SK-N-SH (cell line): Measurements from ENCODE around the gene GRB7. TPM values are rescaled to one million over a fixed set of nuclear protein-coding genes. Genes with fewer than 3 reads are reported as not detected.

Experiments used
- CTCF ChIA-PET: fragments of 300-600, 350-600 bp; formaldehyde crosslinking; extraction: SDS; loops from one replicate; lab custom pipeline; 2021; lab: Yijun Ruan, JAX
- POLR2A ChIA-PET: fragments of 350-600 bp; sonication (Branson Sonifier 250); formaldehyde crosslinking; extraction: SDS; loops from one replicate; lab custom pipeline; 2020; ENCODE audit warnings: antibody characterized with exemption, inconsistent platforms; lab: Yijun Ruan, JAX
- DNase-seq: peaks from one replicate; pipeline ENCODE4 v3.0.0; 2012
- H2AFZ ChIP-seq: fragments of 200-600 bp; sonication (generic); 2 replicates; pipeline ENCODE4 v1.8.1; 2016; ENCODE audit warnings: antibody characterized with exemption, mild to moderate bottlenecking, low read depth
- H3F3A ChIP-seq: fragments of 200-600 bp; sonication (generic); replicated peaks from 2 replicates; pipeline ENCODE3; 2016; ENCODE audit warnings: antibody characterized with exemption, mild to moderate bottlenecking; ENCODE audit not compliant: insufficient read depth
- H3K27ac ChIP-seq, 2 experiments: fragments of 200-500 bp in 1 of 2; fragments of 200-600 bp in 1 of 2; sonication (Bioruptor generic) in 1 of 2; sonication (generic), shearing (Covaris generic) in 1 of 2; 2 replicates each; pipeline versions ENCODE4 v1.5.1 to v1.6.1; 2014 to 2016; ENCODE audit warnings: low read depth in 2 of 2, inconsistent platforms in 1 of 2, low read length in 1 of 2, mild to moderate bottlenecking in 1 of 2, mixed read lengths in 1 of 2
- H3K27me3 ChIP-seq: fragments of 200-600 bp; sonication (generic), shearing (Covaris generic); 2 replicates; pipeline ENCODE4 v1.6.1; 2016; ENCODE audit warnings: mixed run types; ENCODE audit not compliant: insufficient read depth
- H3K36me3 ChIP-seq, 2 experiments: fragments of 200-500 bp in 1 of 2; fragments of 200-600 bp in 1 of 2; sonication (Bioruptor generic) in 1 of 2; sonication (generic) in 1 of 2; replicated peaks in 1 of 2; 2 replicates each; pipeline versions ENCODE3 to v1.5.1; 2014 to 2016; ENCODE audit warnings: low read length in 1 of 2, mild to moderate bottlenecking in 1 of 2; ENCODE audit not compliant: insufficient read depth in 2 of 2, control insufficient read depth in 1 of 2
- H3K4me1 ChIP-seq, 2 experiments: fragments of 200-500 bp in 1 of 2; fragments of 200-600 bp in 1 of 2; sonication (Bioruptor generic) in 1 of 2; sonication (generic), shearing (Covaris generic) in 1 of 2; 2 replicates each; pipeline versions ENCODE4 v1.5.1 to v1.6.1; 2014 to 2016; ENCODE audit warnings: low read depth in 1 of 2, low read length in 1 of 2, mixed run types in 1 of 2; ENCODE audit not compliant: insufficient read depth in 2 of 2, control insufficient read depth in 1 of 2
- H3K4me2 ChIP-seq: fragments of 200-600 bp; sonication (generic), shearing (Covaris generic); 2 replicates; pipeline ENCODE4 v1.6.1; 2017; ENCODE audit warnings: mixed run types
- H3K4me3 ChIP-seq, 2 experiments: fragments of 200-500 bp in 1 of 2; fragments of 200-600 bp in 1 of 2; sonication (Bioruptor generic) in 1 of 2; sonication (generic), shearing (Covaris generic) in 1 of 2; 2 replicates each; pipeline versions ENCODE4 v1.5.1 to v1.8.1; 2014 to 2016; ENCODE audit warnings: low read depth in 2 of 2, inconsistent platforms in 1 of 2, low read length in 1 of 2, mild to moderate bottlenecking in 1 of 2, mixed read lengths in 1 of 2, moderate library complexity in 1 of 2
- H3K79me2 ChIP-seq: fragments of 200-600 bp; sonication (generic); 2 replicates; pipeline ENCODE4 v1.8.1; 2017; ENCODE audit warnings: mild to moderate bottlenecking; ENCODE audit not compliant: insufficient read depth
- H3K9ac ChIP-seq: fragments of 200-600 bp; sonication (generic); 2 replicates; pipeline ENCODE4 v1.6.1; 2017; ENCODE audit warnings: mixed run types
- H3K9me2 ChIP-seq: fragments of 200-600 bp; sonication (generic); 2 replicates; pipeline ENCODE4 v1.6.1; 2017; ENCODE audit warnings: mixed run types
- H3K9me3 ChIP-seq: fragments of 200-600 bp; sonication (generic); 2 replicates; pipeline ENCODE4 v1.6.1; 2017; ENCODE audit warnings: mixed run types, mild to moderate bottlenecking, moderate library complexity
- H4K20me1 ChIP-seq: fragments of 200-600 bp; sonication (generic); 2 replicates; pipeline ENCODE4 v1.6.1; 2017; ENCODE audit warnings: mild to moderate bottlenecking, mixed run types; ENCODE audit not compliant: insufficient read depth
- ELF1 ChIP-seq: IDR thresholded peaks from 2 replicates; pipeline ENCODE4 v1.4.0; 2012
- EP300 ChIP-seq, 2 experiments: IDR thresholded peaks; 2 replicates each; pipeline versions ENCODE4 v1.4.0 to v1.6.1; 2012; ENCODE audit warnings: borderline replicate concordance in 1 of 2, low read depth in 1 of 2, low read length in 1 of 2
- EZH2phosphoT487 ChIP-seq: fragments of 200-600 bp; sonication (generic); IDR thresholded peaks from 2 replicates; pipeline ENCODE4 v1.6.1; 2017; ENCODE audit warnings: low read depth, mixed run types, mild to moderate bottlenecking, antibody characterized with exemption, moderate library complexity, borderline replicate concordance
- FOSL2 ChIP-seq: IDR thresholded peaks from 2 replicates; pipeline ENCODE4 v1.4.0; 2012; ENCODE audit warnings: low read depth, mild to moderate bottlenecking, moderate library complexity, borderline replicate concordance
- FOXM1 ChIP-seq: IDR thresholded peaks from 2 replicates; pipeline ENCODE4 v1.4.0; 2012; ENCODE audit warnings: low read depth, mild to moderate bottlenecking
- GATA2 ChIP-seq: sonication (generic); formaldehyde crosslinking; IDR thresholded peaks from 2 replicates; pipeline ENCODE4 v1.5.0; 2020; ENCODE audit warnings: mild to moderate bottlenecking, missing genetic modification reagents
- NRF1 ChIP-seq: IDR thresholded peaks from 2 replicates; pipeline ENCODE4 v1.6.1; 2012; ENCODE audit warnings: low read depth, mild to moderate bottlenecking, low read length
- POLR2AphosphoS5 ChIP-seq: IDR thresholded peaks from 2 replicates; pipeline ENCODE4 v1.6.1; 2012; ENCODE audit warnings: low read depth, low read length
- RAD21 ChIP-seq: IDR thresholded peaks from 2 replicates; pipeline ENCODE4 v1.6.1; 2012; ENCODE audit warnings: mild to moderate bottlenecking, low read length
- RCOR1 ChIP-seq: fragments of 150-350 bp; IDR thresholded peaks from 2 replicates; pipeline ENCODE4 v1.6.1; 2017; ENCODE audit warnings: antibody characterized with exemption, low read length
- RFX5 ChIP-seq: IDR thresholded peaks from 2 replicates; pipeline ENCODE4 v1.6.1; 2012; ENCODE audit warnings: mild to moderate bottlenecking, improper control_type of control experiment, low read length
- SIN3A ChIP-seq: IDR thresholded peaks from 2 replicates; pipeline ENCODE4 v1.6.1; 2012; ENCODE audit warnings: low read depth, mild to moderate bottlenecking, low read length, moderate library complexity, borderline replicate concordance
- SMC3 ChIP-seq: IDR thresholded peaks from 2 replicates; pipeline ENCODE4 v1.6.1; 2012; ENCODE audit warnings: low read depth, low read length, improper control_type of control experiment
- TAF1 ChIP-seq: IDR thresholded peaks from 2 replicates; pipeline ENCODE4 v1.6.1; 2012; ENCODE audit warnings: low read depth, mild to moderate bottlenecking, low read length, moderate library complexity, borderline replicate concordance
- TCF12 ChIP-seq: IDR thresholded peaks from 2 replicates; pipeline ENCODE4 v1.4.0; 2012
- WGBS: methylation state at CpG from one replicate; pipeline ENCODE4 v1.1.6; 2017; ENCODE audit warnings: low lambda C conversion rate; 5-methylcytosine and 5-hydroxymethylcytosine counted together
- polyA plus RNA-seq, 3 experiments: library from polyadenylated mRNA; depleted of rRNA; stranded (reverse); fragments of >200 nt; gene quantifications; 2 replicates each; pipeline ENCODE4 v1.2.3, GENCODE V29; 2012
- TF ChIP-seq, protein P1 (sequence below): fragments of 200-600 bp; sonication (generic); IDR thresholded peaks from 2 replicates; pipeline ENCODE4 v1.6.1; 2017; ENCODE audit warnings: antibody characterized with exemption, mild to moderate bottlenecking, moderate library complexity
- TF ChIP-seq, protein P2 (sequence below): fragments of 150-350 bp; IDR thresholded peaks from 2 replicates; pipeline ENCODE4 v1.6.1; 2016; ENCODE audit warnings: mild to moderate bottlenecking, low read depth, low read length
- TF ChIP-seq, protein P3 (sequence below): IDR thresholded peaks from 2 replicates; pipeline ENCODE4 v1.4.0; 2012; ENCODE audit warnings: low read depth, borderline replicate concordance
- TF ChIP-seq, protein P4 (sequence below): fragments of 150-350 bp; IDR thresholded peaks from 2 replicates; pipeline ENCODE4 v1.6.1; 2017; ENCODE audit warnings: antibody characterized with exemption, low read length, low read depth, borderline replicate concordance
- TF ChIP-seq, protein P5 (sequence below): IDR thresholded peaks from 2 replicates; pipeline ENCODE4; 2012
- TF ChIP-seq, protein P6 (sequence below): IDR thresholded peaks from 2 replicates; pipeline ENCODE4 v1.6.1; 2012; ENCODE audit warnings: mild to moderate bottlenecking, low read depth, low read length, moderate library complexity
- TF ChIP-seq, protein P7 (sequence below): IDR thresholded peaks from 2 replicates; pipeline ENCODE4 v1.4.0; 2012; ENCODE audit warnings: low read depth

Gene GRB7
- polyA plus RNA-seq, 1 of the 3 experiments (the other 2 are of a cell fraction), result not detected

DNA sequence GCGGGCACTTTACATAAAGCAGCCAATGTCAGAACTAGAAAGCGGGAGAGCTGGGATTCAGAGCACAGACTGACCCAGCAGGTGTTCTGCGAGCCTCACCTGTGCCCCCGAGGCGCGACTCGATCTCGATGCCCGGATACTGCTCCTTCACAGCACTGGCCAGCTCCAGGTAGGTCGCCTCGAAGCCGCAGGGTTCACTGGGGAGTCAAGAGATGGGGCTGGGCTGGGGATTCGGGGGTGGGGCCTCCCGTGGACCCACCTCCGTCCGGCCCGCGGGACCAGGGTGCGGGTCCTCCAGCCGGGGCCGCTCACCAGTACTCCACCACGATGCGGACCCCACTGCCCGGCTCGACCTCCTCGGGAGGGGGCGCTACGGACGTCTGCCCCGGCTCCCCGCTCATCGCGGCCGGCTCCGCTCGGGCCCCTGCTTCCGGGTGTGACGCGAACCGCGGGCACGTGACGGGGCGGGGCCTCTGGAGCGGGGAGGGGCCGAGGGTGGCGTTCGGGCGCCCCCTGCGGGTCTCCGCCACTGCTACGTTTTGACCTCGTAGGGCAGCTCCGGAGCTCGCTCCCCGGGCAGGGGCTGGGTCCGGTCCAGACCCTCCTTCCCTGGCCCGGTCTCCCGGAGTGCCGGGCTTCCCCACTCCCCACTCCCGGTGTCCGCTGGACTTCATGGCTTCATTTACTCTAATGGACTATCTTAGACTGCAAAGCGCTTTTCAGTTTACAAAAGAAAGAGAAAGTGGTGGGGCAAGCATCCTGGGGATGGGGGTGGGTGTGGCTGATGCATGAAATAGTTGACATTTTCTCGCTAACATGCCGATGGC, 7.4 kb upstream of the GRB7 start, which contains the start of gene MIEN1:
MIEN1 (minus strand) TSS at position 438 of the 827 bp plus-strand sequence; CDS start at position 401, 37 bp downstream.
- Histone ChIP-seq H3K9ac (peak within 1 kb of the TSS; percentile 91), H3K4me2 (peak within 1 kb of the TSS; percentile 96), H3K79me2 (no peaks in the 10 kb centered on the region; the same call in 1 of the 2 replicates), H3K4me1 (peaks cover 0 to 8% of the 10 kb centered on the region in 2 experiments; a peak in 1 of 4 replicates), H3K27me3 (no peaks in the 10 kb centered on the region), H3K27ac (peak within 1 kb of the TSS; percentile 65 to 76; a peak in 3 of 4 replicates), H4K20me1 (no peaks in the 10 kb centered on the region), H3K36me3 (peaks cover 0 to 4% of the 10 kb centered on the region in 2 experiments), H2AFZ (peak within 1 kb of the TSS; percentile 98), H3K9me3 (no peaks in the 10 kb centered on the region), H3K9me2 (no peaks in the 10 kb centered on the region), H3K4me3 (peak within 1 kb of the TSS; percentile 65 to 96), H3F3A (no peaks in the 10 kb centered on the region)
- CTCF ChIA-PET, result interaction anchor here (0.6 to 4.6 kb wide), 39 partner anchors 9 to 560 kb away, joined by 3 to 27 read pairs (median 5); partner anchors contain the start of genes ERBB2, PNMT and PSMD3
- POLR2A ChIA-PET, result interaction anchor here (1.1 to 1.5 kb wide), 2 partner anchors 19 to 43 kb away, joined by 3 read pairs; partner anchors contain the start of gene PGAP3
- 11% methylated on average over 10 of the region's 65 CpGs for WGBS
- DNase-seq, result peak; percentile 99
- TF ChIP-seq, protein P1, sequence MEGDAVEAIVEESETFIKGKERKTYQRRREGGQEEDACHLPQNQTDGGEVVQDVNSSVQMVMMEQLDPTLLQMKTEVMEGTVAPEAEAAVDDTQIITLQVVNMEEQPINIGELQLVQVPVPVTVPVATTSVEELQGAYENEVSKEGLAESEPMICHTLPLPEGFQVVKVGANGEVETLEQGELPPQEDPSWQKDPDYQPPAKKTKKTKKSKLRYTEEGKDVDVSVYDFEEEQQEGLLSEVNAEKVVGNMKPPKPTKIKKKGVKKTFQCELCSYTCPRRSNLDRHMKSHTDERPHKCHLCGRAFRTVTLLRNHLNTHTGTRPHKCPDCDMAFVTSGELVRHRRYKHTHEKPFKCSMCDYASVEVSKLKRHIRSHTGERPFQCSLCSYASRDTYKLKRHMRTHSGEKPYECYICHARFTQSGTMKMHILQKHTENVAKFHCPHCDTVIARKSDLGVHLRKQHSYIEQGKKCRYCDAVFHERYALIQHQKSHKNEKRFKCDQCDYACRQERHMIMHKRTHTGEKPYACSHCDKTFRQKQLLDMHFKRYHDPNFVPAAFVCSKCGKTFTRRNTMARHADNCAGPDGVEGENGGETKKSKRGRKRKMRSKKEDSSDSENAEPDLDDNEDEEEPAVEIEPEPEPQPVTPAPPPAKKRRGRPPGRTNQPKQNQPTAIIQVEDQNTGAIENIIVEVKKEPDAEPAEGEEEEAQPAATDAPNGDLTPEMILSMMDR, result peak; percentile 76
- TF ChIP-seq FOSL2, result no peak
- TF ChIP-seq, protein P2, sequence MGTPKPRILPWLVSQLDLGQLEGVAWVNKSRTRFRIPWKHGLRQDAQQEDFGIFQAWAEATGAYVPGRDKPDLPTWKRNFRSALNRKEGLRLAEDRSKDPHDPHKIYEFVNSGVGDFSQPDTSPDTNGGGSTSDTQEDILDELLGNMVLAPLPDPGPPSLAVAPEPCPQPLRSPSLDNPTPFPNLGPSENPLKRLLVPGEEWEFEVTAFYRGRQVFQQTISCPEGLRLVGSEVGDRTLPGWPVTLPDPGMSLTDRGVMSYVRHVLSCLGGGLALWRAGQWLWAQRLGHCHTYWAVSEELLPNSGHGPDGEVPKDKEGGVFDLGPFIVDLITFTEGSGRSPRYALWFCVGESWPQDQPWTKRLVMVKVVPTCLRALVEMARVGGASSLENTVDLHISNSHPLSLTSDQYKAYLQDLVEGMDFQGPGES, result no peak
- TF ChIP-seq, protein P3, sequence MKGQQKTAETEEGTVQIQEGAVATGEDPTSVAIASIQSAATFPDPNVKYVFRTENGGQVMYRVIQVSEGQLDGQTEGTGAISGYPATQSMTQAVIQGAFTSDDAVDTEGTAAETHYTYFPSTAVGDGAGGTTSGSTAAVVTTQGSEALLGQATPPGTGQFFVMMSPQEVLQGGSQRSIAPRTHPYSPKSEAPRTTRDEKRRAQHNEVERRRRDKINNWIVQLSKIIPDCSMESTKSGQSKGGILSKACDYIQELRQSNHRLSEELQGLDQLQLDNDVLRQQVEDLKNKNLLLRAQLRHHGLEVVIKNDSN, result peak; percentile 99
- peak; percentile 98 for TF ChIP-seq ELF1
- TF ChIP-seq FOXM1, result no peak
- TF ChIP-seq, protein P4, sequence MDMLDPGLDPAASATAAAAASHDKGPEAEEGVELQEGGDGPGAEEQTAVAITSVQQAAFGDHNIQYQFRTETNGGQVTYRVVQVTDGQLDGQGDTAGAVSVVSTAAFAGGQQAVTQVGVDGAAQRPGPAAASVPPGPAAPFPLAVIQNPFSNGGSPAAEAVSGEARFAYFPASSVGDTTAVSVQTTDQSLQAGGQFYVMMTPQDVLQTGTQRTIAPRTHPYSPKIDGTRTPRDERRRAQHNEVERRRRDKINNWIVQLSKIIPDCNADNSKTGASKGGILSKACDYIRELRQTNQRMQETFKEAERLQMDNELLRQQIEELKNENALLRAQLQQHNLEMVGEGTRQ, result peak; percentile 85
- TF ChIP-seq, protein P5, sequence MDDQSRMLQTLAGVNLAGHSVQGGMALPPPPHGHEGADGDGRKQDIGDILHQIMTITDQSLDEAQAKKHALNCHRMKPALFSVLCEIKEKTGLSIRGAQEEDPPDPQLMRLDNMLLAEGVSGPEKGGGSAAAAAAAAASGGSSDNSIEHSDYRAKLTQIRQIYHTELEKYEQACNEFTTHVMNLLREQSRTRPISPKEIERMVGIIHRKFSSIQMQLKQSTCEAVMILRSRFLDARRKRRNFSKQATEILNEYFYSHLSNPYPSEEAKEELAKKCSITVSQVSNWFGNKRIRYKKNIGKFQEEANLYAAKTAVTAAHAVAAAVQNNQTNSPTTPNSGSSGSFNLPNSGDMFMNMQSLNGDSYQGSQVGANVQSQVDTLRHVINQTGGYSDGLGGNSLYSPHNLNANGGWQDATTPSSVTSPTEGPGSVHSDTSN, result no peak
- TF ChIP-seq RFX5, result no peak
- TF ChIP-seq RCOR1, result no peak
- no peak for TF ChIP-seq NRF1
- TF ChIP-seq, protein P6, sequence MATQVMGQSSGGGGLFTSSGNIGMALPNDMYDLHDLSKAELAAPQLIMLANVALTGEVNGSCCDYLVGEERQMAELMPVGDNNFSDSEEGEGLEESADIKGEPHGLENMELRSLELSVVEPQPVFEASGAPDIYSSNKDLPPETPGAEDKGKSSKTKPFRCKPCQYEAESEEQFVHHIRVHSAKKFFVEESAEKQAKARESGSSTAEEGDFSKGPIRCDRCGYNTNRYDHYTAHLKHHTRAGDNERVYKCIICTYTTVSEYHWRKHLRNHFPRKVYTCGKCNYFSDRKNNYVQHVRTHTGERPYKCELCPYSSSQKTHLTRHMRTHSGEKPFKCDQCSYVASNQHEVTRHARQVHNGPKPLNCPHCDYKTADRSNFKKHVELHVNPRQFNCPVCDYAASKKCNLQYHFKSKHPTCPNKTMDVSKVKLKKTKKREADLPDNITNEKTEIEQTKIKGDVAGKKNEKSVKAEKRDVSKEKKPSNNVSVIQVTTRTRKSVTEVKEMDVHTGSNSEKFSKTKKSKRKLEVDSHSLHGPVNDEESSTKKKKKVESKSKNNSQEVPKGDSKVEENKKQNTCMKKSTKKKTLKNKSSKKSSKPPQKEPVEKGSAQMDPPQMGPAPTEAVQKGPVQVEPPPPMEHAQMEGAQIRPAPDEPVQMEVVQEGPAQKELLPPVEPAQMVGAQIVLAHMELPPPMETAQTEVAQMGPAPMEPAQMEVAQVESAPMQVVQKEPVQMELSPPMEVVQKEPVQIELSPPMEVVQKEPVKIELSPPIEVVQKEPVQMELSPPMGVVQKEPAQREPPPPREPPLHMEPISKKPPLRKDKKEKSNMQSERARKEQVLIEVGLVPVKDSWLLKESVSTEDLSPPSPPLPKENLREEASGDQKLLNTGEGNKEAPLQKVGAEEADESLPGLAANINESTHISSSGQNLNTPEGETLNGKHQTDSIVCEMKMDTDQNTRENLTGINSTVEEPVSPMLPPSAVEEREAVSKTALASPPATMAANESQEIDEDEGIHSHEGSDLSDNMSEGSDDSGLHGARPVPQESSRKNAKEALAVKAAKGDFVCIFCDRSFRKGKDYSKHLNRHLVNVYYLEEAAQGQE, result no peak
- peak; percentile 43 for TF ChIP-seq RAD21
- no peak for TF ChIP-seq EP300 (IDR thresholded peaks at IDR 0.05; ENCODE audit: borderline replicate concordance in 1 of 2, low read depth in 1 of 2, low read length in 1 of 2)
- TF ChIP-seq EZH2phosphoT487, result no peak
- TF ChIP-seq POLR2AphosphoS5, result peak; percentile 73
- no peak for TF ChIP-seq TCF12
- TF ChIP-seq SIN3A, result no peak
- TF ChIP-seq SMC3, result peak; percentile 20; the same call in 1 of the 2 replicates
- TF ChIP-seq, protein P7, sequence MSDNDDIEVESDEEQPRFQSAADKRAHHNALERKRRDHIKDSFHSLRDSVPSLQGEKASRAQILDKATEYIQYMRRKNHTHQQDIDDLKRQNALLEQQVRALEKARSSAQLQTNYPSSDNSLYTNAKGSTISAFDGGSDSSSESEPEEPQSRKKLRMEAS, result peak; percentile 34; the same call in 1 of the 2 replicates
- TF ChIP-seq TAF1, result peak; percentile 15; the same call in 1 of the 2 replicates
- TF ChIP-seq GATA2, result no peak
